GM21825 (cell line): ENCODE measurements around the gene UXS1.

Experiments used
- ATAC-seq: cut with Tn5 transposase; IDR thresholded peaks from one replicate; pipeline ENCODE4 v1.9.1; 2021; ENCODE audit warnings: mild to moderate bottlenecking, moderate library complexity; ENCODE audit not compliant: unreplicated experiment

Gene UXS1

DNA sequence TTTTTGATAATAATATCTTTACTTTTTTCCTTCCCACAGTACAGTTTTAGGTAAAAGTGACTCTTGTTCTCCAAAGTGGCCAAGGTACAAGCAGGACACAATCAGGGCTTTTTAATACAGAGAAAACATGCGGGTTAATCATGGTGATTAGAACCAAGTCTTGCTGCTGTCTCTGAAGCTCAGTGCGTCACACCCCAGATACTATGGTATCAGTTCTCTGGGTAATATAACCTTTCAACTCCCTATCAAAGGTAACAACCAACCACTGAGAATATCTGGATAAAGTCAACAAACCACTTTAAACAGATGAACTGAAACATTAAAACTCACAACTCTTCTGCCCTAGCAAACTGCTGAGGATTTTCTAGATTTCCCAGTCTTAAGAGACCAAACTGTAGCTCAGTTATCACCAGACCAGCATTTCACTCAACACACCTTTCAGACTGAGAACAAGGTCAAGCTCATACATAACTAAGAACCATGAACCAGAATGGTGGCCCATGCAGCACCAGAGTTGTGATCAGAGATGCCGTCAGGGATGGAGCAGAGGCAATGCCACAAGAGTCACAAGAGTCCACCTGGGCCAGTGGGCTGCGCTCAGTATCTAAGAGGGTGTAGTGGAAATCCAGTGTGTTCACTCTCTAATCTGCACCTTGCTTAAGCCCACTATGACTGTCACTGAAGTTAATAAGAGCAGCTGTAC lies 103.0 kb downstream of the UXS1 start:
- ATAC-seq = no peak

DNA sequence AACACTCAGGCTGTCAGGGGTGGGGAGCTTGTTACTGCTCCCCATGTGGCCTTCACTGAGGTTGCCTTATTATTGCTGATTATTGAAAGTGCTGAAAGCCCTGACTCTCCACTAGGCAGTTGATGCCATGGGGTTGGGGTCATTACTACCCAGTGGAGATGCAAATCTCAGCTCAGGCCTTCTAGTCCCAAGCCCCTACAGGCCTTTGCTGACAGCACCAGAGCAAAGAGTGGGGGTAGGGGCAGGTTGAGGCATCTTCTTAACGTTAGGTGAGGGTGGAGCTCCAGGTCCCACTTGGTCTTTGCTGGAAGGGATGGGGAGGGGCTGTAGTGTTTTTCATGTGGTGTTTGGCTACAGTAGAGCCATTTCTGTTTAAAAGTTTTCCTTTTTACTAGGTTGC lies 104.5 kb downstream of the UXS1 start:
- ATAC-seq = no peak

DNA sequence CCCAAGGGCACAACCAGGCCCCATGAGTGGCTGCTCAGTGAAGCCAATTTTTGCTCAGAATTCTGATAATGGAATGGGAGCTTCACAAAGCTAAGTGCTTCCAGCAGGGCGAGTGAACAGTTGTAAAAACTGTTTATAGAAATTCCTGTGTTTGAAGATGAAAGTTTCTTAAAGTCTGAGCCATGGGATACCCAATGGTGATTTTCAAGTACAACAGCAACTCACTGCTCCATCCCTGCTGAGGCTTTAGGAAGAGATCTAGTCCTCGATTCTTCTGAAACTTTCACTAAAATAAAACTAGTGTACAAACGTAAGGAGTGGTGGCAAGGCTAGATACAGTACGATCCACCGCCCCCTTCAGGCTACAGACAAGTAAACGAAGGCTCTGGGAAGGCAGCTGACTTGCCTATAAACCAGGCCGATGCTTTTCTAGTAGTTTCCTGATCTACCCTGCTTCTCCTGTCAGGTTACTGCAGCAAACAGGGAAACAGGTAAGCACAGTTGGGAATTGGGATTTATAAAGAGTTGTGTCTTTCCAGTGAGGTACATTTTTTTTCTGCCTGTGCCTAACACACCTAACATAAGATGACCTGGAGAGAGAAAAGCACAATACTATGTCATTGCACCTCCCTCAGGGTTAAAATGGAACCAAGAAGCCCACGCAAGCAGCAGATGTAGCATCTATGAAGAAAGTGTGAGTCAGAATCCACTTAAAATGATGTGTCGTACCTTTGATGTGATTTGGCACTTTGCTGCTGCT lies 108.7 kb downstream of the UXS1 start:
- ATAC-seq = no peak

DNA sequence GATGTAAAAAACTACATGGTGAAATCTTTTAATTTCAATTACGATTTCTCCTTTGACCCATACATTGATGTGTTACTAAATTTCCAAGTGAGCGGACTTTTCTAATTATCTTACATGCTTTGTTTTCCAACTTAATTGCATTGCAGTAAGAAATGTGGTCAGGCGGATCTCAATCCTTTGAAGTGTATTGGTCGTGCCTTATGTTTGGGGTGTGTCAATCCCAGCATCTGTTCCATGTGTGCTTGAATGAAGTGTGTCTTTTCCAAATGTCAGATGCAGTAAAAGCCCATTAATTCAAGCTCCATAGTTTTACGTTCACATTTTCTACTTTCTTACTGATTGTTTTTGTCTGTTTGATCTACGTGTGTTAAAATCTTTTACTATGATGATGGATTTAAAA lies 113.1 kb downstream of the UXS1 start:
- no peak for ATAC-seq

DNA sequence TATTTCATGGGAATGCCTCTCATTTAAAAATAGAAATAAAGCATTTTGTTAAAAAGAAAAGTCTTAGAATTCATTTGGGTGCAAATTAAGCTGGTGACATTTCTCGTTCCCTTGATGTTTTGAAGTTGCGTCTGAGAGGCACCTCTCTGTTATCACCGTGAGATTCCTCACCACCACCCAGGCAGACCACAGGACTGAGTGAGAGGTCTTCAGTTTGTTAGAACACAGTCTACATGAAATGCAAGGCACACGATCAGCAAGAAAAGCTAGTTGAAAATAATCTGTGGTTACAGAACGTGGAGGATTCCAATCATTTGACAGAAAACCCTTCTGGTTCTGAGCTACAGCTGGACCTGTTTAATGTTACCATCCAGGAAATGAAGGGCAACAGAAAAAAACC lies 116.0 kb downstream of the UXS1 start:
- no peak for ATAC-seq

DNA sequence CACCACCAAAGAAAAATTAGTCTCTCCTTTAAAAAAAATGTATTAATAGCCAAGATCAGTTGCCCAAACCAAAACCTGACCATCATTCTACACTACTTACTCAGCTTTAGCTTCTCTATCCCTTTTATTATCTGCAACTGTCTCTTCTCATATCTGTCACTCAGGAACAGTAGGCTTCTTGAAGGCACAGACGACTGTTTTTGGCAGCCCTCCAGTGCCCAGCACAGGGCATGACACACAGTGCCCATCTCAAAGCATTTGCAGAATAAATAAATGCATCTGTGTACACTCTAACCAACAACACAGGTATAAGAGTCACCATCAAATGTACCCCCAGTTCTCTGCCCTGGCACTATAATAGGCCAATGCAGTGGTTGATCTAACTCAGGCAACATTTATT lies 117.2 kb downstream of the UXS1 start:
- no peak for ATAC-seq

DNA sequence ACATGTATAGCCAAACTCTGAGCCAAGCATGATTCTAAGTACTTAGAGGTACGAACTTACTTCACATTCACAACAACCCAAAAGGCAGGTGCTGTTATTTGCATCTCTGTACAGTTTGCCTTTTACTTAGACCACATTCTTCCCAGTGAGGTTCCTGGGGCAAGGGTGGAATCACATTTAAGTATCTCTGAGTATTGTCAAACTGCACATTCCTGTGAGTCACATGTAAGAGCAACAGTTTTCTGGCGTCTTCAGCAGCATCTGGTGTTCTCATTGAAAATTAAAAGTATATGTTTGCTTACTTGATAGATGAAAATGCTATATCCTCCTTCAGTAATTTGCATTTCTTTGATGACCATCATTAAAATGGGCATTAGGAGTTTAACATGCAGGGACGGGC lies 119.1 kb downstream of the UXS1 start:
- ATAC-seq = no peak

DNA sequence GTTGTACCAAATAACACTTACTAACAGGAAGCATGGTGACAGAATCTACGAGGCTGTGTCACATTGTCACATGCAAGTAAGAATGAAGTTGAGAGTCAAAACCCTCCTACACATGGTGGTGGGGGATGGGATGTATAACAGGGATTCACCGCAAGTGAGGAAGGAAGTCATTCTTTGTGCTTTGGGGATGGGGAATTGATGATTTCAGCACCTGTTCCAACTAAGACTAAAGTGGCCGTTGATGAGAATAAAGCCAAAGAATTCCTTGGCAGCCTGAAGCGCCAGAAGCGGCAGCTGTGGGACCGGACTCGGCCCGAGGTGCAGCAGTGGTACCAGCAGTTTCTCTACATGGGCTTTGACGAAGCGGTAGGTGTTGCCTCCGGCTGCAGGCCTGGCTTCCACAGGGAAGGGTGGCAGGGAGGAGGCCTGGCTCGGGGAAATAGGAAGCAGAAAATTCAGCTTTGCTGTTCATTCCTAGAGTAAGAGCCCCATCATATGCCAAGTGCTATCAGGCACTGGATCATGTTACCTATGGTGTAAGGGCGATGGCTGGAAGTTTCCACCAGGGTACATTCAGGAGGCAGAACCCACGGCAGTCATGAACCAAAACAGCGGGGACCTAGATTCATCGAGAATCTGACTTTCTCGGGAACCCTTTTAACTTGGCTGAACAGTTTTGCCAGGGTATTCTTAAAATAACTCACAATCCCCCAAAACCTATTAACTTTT lies 120.3 kb downstream of the UXS1 start:
- no peak for ATAC-seq

DNA sequence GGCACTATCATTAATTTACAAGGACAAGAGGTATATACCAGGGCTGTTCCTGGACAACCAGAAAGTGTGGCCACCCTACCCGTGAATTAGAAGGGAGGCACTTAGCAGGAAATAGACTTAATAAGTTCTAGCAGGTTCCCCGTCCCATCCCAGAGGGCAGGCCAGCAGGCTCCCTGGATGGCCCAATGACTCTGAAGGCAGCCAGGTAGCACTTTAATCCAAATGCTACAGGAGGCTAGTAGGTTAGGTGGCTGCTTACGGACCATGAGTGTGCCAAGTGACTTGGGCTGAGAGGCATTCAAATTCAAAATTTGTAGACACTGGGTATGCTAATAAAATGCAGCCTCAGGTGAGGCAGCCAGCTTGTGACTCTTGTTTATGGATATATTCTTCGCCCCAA lies 123.9 kb downstream of the UXS1 start:
- ATAC-seq = no peak

DNA sequence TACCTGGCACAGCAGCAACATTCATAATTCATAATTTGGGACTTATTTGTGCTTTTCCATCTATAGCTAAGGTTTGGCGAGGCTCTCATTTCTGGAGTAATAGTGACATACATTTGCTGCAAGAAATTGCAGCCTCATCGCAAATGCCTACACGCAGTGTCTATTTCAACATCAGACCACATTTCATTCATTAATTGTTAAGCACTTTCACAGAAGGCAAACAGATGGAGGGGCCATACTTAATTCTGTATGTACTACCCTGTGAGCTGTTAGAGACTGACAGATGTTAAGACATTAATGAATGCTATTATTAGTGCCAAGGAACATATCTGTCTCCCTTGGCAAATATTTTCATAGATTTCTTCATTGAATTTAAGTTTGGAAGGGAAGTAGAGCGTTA lies 125.7 kb downstream of the UXS1 start:
- no peak for ATAC-seq

DNA sequence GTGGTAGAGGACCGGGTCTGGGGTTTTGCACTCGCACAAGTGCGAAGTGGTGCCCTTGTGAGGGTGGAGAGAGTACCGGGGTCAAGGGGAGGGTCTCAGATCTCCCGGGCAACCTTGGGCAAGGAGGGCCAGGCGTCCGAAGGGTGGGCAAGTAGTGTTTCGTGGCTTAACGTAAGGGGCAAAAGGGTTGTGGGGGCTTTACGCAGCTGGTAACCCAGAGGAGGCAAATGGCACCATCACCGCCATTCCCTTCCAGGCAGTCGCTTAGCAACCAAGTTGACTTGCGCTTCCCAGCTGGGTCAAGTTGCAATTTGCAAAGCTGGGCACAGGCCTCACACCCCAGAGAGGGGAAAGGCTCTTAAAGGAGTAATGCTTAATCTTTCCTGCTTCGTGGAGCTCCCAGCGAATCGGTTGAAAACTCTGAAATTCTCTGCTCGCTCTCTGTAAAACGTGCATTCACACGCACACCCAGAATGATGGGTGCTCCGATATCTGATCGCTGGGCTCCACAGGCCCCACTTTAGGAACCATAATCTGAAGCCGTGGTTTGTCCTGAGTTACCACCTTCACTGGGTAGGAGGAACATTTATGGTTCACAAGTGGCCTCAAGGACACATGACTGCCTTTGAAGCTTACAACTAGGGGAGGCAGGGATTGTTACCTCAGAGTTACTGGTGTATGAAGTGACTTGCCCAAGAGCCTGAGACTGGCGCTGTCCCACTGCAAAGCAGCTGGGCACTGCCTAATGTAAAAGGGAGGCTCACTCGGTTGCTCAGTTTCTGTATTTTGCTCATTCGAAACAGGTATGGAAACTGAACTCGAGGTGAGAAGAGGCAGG lies 127.9 kb downstream of the UXS1 start:
- no peak for ATAC-seq

DNA sequence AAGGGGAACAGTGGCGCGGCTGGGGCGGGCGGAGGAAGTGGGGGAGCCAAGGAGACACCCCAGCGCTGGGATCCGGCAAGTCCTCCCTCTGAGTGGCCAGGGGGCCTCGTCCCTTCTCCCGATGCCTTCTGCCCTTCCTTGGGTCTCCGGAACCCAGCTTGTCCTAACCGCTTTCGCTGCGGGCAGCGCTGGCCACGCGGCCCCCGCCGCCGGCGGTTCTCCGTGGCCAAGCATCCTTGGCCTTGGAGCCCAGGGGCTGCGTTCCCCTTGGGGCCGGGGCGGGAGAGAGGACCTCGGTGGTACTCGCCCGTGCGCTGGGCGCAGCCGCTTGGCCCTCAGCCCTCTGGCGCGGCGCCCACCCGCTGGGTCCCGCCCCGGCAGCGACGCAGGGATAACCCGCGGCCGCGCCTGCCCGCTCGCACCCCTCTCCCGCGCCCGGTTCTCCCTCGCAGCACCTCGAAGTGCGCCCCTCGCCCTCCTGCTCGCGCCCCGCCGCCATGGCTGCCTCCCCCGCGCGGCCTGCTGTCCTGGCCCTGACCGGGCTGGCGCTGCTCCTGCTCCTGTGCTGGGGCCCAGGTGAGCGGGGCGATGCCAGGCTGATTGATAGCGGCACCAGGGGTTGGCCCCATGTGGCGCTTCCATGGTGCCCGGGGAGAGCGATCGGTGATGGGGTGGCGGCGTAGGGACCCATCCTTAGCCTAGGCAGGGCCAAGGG lies 128.7 kb downstream of the UXS1 start:
- ATAC-seq = no peak

DNA sequence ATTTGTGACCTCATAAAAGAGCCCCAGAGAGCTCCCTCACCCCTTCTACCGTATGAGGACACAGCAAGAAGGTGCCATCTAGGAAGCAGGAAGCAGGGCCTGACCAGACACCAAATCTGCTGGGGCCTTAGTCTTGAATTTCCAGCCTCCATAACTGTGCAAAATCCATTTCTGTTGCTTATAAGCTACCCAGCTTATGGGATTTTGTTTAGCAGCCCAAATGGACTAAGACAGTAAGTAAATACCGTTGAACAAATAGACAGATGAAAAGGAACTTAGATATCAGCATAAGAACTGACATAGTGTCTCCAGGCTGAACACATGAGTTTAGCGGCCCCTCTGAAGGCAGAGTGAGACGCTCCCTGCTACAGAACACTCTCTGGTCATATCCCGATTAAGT lies 130.9 kb downstream of the UXS1 start:
- no peak for ATAC-seq

DNA sequence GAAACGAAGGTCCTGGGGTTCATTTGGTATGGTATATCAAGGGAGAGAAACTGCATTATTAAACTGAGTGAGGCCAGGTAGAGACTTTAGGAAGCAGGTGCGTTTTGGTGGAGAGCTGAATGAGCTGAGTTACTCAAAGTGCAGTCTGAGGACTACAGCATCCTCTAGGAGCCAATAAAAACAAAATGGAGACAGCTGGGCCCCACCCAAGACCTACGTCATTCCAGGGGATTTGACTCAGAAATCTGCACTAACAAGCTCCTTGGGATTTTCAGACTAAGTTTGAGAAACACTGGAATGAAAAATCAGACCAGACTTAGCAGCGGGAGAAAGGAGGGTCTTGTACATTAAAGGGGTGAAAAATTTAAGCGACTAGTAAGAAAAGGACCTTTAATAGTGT lies 131.5 kb downstream of the UXS1 start:
- no peak for ATAC-seq

DNA sequence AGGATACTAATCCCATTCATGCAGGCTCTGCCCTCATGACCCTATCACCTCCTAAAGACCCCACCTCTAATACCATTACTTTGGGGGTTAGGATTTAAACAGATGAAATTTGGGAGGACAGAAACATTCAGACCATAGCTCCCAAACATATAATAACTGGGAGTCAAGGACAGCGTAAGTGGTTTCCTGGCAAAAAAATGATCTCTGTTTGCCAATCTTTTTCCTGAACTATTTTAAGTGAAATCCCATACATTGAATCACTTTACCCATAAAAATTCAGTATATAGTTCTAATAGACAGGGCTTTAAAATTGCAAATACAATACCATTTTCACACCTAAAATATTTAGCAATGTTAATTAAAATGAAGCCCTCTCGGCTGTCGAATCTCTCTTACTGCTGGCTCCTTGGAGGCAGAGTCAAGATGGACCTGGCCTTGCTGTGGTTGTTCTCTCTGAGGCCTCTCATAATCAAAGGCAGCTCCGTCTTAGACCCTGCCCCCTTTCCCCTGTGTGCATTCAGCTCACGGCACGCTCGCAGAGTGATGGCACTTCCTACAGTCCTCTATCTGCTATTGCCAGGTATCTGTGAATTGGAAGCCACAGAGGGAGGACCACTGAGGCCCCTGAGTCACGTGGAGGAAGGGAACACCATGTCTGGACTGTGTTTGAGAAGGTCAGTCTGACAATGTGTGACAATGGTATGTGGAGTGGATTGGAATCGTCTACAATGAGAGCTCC lies 132.3 kb downstream of the UXS1 start:
- ATAC-seq = no peak

DNA sequence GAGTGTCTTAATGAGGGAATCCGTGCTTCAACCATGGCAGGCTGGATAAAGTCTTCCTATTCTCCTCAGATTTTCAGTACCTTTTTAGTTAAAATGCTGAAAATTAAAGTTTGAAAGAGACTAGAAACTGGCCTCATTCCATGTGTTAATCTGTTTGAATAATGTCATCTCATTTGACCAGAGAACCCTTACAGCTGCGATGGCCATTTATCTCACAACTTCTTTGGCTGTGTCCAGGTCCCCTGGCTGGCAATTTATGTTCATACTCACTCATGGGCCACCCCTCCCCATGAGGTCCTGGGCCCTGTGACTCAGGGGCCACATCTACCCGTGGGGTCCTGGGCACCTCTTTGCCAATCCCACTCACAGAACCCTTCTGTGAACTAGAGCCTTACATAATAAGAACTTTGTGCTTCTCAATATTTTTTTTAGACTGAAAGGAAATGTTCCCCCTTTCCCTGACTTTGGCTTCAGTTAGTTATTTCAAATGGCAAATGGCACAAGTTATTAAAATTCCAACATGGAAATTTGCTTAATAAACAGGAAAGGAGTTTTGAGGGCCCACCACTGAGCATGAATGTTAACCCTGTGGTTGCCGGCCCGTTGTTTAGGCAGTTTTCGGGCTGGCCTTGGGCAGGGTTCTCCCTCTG lies 134.6 kb downstream of the UXS1 start:
- ATAC-seq = no peak

DNA sequence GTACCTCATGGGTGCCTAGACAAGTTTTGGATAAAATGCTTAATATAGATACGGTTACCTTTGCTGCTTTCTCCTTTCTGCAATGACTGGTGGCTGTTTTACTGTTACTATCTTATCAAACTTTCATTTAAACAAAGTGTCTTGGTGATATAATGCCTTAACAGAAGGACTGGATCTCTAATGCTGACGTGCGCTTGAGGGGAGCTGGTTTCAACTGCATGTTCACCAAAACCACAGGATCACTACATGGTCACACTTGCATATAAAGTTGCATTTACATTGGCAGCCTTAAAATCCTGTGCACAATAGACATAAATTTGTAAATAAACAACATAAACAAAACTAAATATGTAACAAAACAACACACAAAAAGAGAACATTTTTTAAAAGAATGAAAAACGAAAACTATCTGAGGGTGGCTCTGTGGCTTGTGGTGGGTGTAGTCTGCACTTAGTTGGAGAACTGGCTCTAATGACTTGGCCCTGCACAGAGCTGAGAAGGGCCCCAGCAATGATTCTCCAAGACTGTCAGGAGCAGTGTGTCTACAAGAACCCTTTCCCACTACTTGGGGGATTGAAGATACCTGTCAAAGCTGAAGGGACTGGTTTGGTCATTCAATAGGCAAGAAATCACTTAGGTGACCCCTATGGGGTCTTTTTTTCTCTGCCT lies 135.5 kb downstream of the UXS1 start:
- no peak for ATAC-seq

DNA sequence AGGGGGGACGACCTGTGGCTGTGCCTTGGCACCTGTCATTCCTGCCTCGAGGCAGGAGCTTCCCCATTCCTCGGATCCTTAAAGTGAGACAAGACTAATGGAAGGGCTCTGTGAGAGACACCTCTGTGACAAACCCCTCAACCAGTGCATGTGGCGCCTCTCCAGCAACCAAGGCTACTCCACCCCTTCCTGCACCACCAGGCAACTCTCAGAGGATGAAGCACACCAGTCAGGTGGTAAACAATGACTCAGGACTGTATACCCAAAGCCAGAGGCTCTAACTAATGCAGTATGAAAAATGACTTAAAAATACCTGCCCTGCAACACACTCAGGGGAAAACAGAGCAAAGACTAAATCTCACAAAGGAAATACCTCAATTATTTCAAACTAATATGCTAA lies 136.9 kb downstream of the UXS1 start:
- ATAC-seq = no peak
